Uterus (tissue), 2 donors: ENCODE data around the gene IFITM5.

ENCODE experiments used
- CTCF ChIP-seq, 4 experiments: fragments of 200-600 bp in 2 of 4; fragments of 450-650 bp in 2 of 4; sonication (generic) in 2 of 4; IDR thresholded peaks; one replicate each; pipeline ENCODE4 v1.5.1; 2016 to 2019; ENCODE audit warnings: antibody characterized with exemption in 4 of 4, mild to moderate bottlenecking in 2 of 4, moderate library complexity in 1 of 4
- POLR2A ChIP-seq, 2 donors: fragments of 450-650 bp; IDR thresholded peaks; one replicate each; pipeline ENCODE4 v1.6.1; 2016; ENCODE audit warnings: antibody characterized with exemption in 2 of 2, mild to moderate bottlenecking in 1 of 2, moderate library complexity in 1 of 2

GRCh38 chr11:307766-308708 lies 8.7 kb upstream of the IFITM5 start, which contains the start of gene IFITM2:
- peak in 2 of 4 experiments; percentile 12 to 32 for TF ChIP-seq CTCF (IDR thresholded peaks at IDR 0.05)
- peak; percentile 73 for TF ChIP-seq POLR2A (IDR thresholded peaks at IDR 0.05)
